Upper lobe of right lung (tissue), 1 donor: ENCODE measurements around the gene TGFB1I1. TPM values are rescaled to one million over a fixed set of nuclear protein-coding genes. Genes with fewer than 3 reads are reported as not detected.
"Not testable (repeated sequence)": the region's sequence is repeated elsewhere in the genome, so short reads cannot be mapped to it uniquely, and the experiment has no call there.

Experiments used
- ATAC-seq: fragments of 200-7000 bp; cut with Tn5 transposase; one replicate; pipeline ENCODE4 v1.9.1; 2020; ENCODE audit warnings: mild to moderate bottlenecking, moderate library complexity
- DNase-seq: peaks from one replicate; pipeline ENCODE4 v3.0.0-alpha.2; 2020
- H3K27ac ChIP-seq: fragments of 200-600 bp; one replicate; pipeline ENCODE4 v1.8.0; 2022
- H3K27me3 ChIP-seq: fragments of 200-600 bp; one replicate; pipeline ENCODE4 v1.8.0; 2022; ENCODE audit warnings: mild to moderate bottlenecking
- H3K36me3 ChIP-seq: fragments of 200-600 bp; one replicate; pipeline ENCODE4 v1.8.0; 2022
- H3K4me1 ChIP-seq: fragments of 200-600 bp; one replicate; pipeline ENCODE4 v1.8.0; 2022
- H3K4me3 ChIP-seq: fragments of 200-600 bp; one replicate; pipeline ENCODE4 v1.8.0; 2022; ENCODE audit warnings: mild to moderate bottlenecking
- H3K9me3 ChIP-seq: fragments of 200-600 bp; one replicate; pipeline ENCODE4 v1.8.0; 2022
- CTCF ChIP-seq: fragments of 200-600 bp; IDR thresholded peaks from one replicate; pipeline ENCODE4 v1.8.0; 2022; ENCODE audit warnings: antibody characterized with exemption
- intact Hi-C: fragments of 100-400 bp; cut with DNase I; formaldehyde crosslinking; loops from one replicate; pipeline ENCODE4 v1.11.0; 2022
- total RNA-seq: library from RNA; stranded (reverse); fragmentation: NEBNext Ultra II Directional; extraction: Animal tissue kit (Norgen Biotek cat#: 25700); gene quantifications from one replicate; pipeline ENCODE4 v1.2.1, GENCODE V29; 2021
- donor health status: DM: no; HTN: yes; CAD: no; lungs with severe emphysema.

The TGFB1I1 gene
- total RNA-seq, 1 donor from 2014 or later = 49.9 TPM

- DNase-seq (no peak), ATAC-seq (no peak)
- Histone ChIP-seq H3K4me3 (no peak overlapping the region), H3K27me3 (no peaks in the 10 kb centered on the region), H3K4me1 (peaks cover 12% of the 10 kb centered on the region), H3K36me3 (peaks cover 49% of the 10 kb centered on the region), H3K9me3 (no peaks in the 10 kb centered on the region), H3K27ac (no peak overlapping the region)
- intact Hi-C loops = no loop called here
- TF ChIP-seq CTCF = no peak
Measured at GRCh38 chr16:31499928-31500327, 28.0 kb downstream of the TGFB1I1 start.

- intact Hi-C loops = no loop called here
- DNase-seq (no peak), ATAC-seq (no peak)
- no peak overlapping the region for H3K4me3 ChIP-seq
- no peak overlapping the region for H3K27ac ChIP-seq
- H3K36me3 ChIP-seq = peaks cover 35% of the 10 kb centered on the region
- peaks cover 18% of the 10 kb centered on the region for H3K4me1 ChIP-seq
- H3K27me3 ChIP-seq = no peaks in the 10 kb centered on the region
- no peak for TF ChIP-seq CTCF
- no peaks in the 10 kb centered on the region for H3K9me3 ChIP-seq
Measured at GRCh38 chr16:31501226-31501965, 29.4 kb downstream of the TGFB1I1 start.

- Histone ChIP-seq H3K27ac (no peak overlapping the region), H3K27me3 (no peaks in the 10 kb centered on the region), H3K9me3 (no peaks in the 10 kb centered on the region), H3K4me1 (peaks cover 22% of the 10 kb centered on the region), H3K4me3 (no peak overlapping the region), H3K36me3 (peaks cover 29% of the 10 kb centered on the region)
- ATAC-seq = no peak
- DNase-seq = no peak
- intact Hi-C loops = no loop called here
- no peak for TF ChIP-seq CTCF
Measured at GRCh38 chr16:31501966-31502348, 30.0 kb downstream of the TGFB1I1 start.

- intact Hi-C loops = no loop called here
- no peaks in the 10 kb centered on the region for H3K9me3 ChIP-seq
- H3K27ac ChIP-seq = no peak overlapping the region
- H3K4me3 ChIP-seq = no peak overlapping the region
- DNase-seq (no peak), ATAC-seq (peak; percentile 74)
- H3K4me1 ChIP-seq = peaks cover 27% of the 10 kb centered on the region
- TF ChIP-seq CTCF = no peak
- peaks cover 23% of the 10 kb centered on the region for H3K36me3 ChIP-seq
- H3K27me3 ChIP-seq = no peaks in the 10 kb centered on the region
Measured at GRCh38 chr16:31502981-31503380, 31.0 kb downstream of the TGFB1I1 start.

GRCh38 chr16:31503555-31503954 is 31.6 kb downstream of the TGFB1I1 start:
- intact Hi-C loops, ATAC-seq, H3K27me3 ChIP-seq, H3K4me3 ChIP-seq, H3K9me3 ChIP-seq, DNase-seq: not testable (repeated sequence)
- Histone ChIP-seq H3K4me1 (peaks cover 27% of the 10 kb centered on the region), H3K36me3 (peaks cover 18% of the 10 kb centered on the region), H3K27ac (peak overlapping the region; percentile 15)

- no peaks in the 10 kb centered on the region for H3K9me3 ChIP-seq
- H3K27ac ChIP-seq = peak overlapping the region; percentile 15
- no peaks in the 10 kb centered on the region for H3K27me3 ChIP-seq
- H3K4me3 ChIP-seq = no peak overlapping the region
- H3K4me1 ChIP-seq = peaks cover 30% of the 10 kb centered on the region
- ATAC-seq (no peak), DNase-seq (no peak)
- peaks cover 12% of the 10 kb centered on the region for H3K36me3 ChIP-seq
- intact Hi-C loops = no loop called here
- TF ChIP-seq CTCF = no peak
Measured at GRCh38 chr16:31504159-31504558, 32.2 kb downstream of the TGFB1I1 start.
